Testis (tissue), 2 donors: Measurements from ENCODE around the gene TRPM2.

ENCODE experiments used
- CTCF ChIP-seq, 3 experiments: fragments of 450-650 bp in 2 of 3; fragments of 200-600 bp in 1 of 3; sonication (generic) in 1 of 3; IDR thresholded peaks; one replicate each; pipeline ENCODE4 v1.5.1; 2016 to 2019; ENCODE audit warnings: antibody characterized with exemption in 3 of 3, mild to moderate bottlenecking in 2 of 3, moderate library complexity in 1 of 3
- POLR2A ChIP-seq: fragments of 450-650 bp; IDR thresholded peaks from one replicate; pipeline ENCODE4 v1.6.1; 2017; ENCODE audit warnings: antibody characterized with exemption, mild to moderate bottlenecking, moderate library complexity

DNA sequence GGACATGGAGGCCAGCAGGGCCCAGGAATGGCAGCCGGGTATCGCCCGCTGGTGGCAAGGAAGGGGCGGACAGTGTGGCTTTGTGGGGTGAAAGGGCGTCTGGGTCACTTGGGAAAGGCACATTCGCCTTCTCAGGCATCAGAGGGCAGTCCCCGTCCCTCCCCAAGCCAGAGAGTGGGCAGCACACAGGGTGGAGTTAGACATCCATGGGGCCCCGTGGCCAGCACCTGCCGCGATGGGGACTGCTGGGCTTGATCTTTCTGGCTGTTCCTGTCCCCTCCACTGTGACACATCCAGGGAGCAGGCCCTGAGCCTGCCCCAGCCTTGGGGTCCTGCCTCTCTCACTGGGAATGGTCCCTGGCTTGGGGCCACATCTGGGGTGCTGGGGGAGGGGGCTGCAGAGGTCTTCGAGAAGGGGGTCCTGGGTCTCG is 4.0 kb upstream of the TRPM2 start:
- no peak for TF ChIP-seq CTCF (IDR thresholded peaks at IDR 0.05)
- TF ChIP-seq POLR2A: no peak
